Skin epidermis (tissue), 12 donors: ENCODE results near the gene DNAJC24.

Experiments
- H3K27ac ChIP-seq, 21 experiments: fragments of 200-600 bp; sonication (generic) in 11 of 21; one replicate each; pipeline ENCODE4 v1.5.0; 2020; ENCODE audit warnings: mild to moderate bottlenecking in 3 of 21, inconsistent platforms in 2 of 21, moderate library complexity in 2 of 21
- H3K4me3 ChIP-seq, 7 experiments: fragments of 200-600 bp; sonication (generic) in 2 of 7; one replicate each; pipeline ENCODE4 v1.5.0; 2020; ENCODE audit warnings: inconsistent platforms in 2 of 7, mild to moderate bottlenecking in 2 of 7, moderate library complexity in 1 of 7

The DNAJC24 gene

DNA sequence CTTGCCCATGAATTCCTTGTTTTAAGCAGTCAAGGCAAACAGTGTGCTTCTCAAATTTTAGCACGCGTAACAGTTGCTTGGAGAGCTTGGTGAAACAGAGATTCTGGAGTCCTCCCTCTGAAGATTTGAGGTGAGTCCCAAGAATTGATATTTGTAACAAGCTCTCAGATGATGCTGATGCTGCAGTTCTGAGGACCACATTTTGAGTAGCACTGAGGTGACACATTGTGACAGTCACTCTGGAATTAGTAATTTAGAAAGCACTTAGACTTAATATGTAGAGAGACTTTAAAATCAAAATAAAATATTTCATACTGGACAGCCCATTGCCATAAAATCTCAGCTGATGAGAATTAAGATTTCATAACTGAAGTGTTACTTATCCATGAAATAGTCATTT lies 38.5 kb downstream of the DNAJC24 start:
- Histone ChIP-seq H3K27ac (no peak overlapping the region), H3K4me3 (no peak overlapping the region)

DNA sequence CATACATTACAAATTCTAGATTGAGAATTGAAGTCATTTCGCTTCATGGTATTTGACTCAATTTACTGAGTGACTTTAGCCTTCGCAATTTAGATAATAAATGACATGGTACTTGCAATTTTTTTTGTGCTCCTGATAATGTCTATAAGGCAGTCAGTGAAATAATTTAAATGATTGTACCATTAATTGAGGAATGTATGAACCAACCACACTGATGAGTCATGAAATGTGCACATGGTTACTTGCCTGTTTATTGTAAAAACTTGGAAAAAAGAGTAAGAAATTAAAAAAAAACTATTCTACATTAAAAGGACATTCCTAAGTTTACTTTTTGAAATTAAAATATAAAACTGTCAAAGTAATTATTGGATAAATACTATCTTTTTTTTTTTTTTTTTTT lies 43.3 kb downstream of the DNAJC24 start:
- Histone ChIP-seq H3K27ac (no peak overlapping the region), H3K4me3 (no peak overlapping the region)

DNA sequence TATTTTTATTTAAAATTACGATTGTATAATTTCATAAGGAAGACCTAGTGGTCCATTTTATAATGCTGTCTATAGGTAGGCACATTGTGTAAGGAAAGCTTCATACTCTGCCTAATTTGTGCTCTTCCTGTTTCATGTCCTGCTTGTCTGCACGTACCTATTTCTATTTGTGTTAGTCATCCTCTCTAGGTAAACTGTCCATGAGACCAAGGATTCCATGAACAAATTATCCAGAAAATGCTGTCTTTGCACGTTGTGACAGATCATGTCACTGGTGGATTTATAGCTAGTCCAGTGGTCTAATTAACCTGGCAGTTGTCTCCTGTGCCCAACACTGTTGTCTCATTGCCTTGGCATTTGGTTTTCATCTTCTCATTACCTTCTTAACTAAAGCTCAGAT lies 44.7 kb downstream of the DNAJC24 start:
- no peak overlapping the region for H3K4me3 ChIP-seq
- H3K27ac ChIP-seq, result no peak overlapping the region

DNA sequence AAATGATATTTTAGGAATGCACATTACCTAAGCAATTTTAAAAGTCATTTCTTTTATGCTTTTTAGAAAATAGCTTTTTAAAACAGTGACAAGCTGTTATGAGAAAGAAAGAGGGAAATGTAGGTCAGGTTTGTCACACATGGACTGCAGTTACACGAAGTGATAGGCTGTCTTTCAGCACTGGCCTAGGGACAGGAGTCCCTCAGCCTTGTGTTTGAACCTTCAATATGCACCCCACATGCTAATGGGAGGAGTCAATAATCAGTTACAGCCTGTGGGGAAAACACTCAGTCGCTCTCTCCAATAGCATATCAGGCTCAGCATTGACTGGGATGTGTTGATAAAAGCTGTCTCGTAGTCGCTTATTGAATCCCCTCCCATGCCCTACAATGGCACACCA lies 45.8 kb downstream of the DNAJC24 start:
- Histone ChIP-seq H3K27ac (no peak overlapping the region), H3K4me3 (no peak overlapping the region)

DNA sequence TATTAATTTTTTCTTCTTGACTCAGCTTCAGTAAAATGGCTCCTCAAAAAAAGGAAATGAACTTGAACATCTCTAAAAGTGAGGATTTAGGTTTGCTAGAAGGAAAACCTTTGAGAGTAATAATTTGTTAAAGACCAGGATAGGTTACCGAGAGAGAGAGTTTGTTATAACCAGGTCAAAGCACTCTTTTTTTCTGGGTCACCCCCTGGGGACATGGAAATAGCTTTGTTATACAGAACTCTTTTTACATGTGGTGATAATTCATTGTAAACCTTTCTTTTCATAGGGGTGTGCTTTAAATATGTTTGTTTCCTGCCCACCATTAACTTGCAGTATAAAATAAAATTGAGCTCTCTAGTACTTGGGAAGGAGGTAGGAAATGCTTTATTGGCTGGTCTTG lies 47.7 kb downstream of the DNAJC24 start:
- H3K27ac ChIP-seq, result no peak overlapping the region
- H3K4me3 ChIP-seq, result no peak overlapping the region

DNA sequence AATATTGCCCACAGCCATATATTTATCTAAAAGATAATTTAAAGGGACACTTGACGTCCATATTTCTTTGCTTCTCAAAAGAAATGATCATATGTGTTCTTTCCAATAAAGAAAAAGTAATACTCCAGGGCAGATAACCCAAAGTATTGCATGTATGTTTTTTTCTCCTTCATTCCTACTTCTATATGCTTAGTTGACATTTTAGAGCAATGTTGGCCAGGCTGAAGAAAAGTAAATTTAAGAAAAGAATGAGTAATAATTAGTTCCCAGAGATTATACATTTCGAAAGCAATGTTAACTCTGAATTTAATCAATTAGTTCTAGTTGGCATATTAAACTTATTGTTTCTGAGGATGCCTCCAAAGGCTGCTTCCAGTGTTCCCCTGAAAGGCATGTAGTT lies 48.2 kb downstream of the DNAJC24 start:
- Histone ChIP-seq H3K27ac (no peak overlapping the region), H3K4me3 (no peak overlapping the region)

DNA sequence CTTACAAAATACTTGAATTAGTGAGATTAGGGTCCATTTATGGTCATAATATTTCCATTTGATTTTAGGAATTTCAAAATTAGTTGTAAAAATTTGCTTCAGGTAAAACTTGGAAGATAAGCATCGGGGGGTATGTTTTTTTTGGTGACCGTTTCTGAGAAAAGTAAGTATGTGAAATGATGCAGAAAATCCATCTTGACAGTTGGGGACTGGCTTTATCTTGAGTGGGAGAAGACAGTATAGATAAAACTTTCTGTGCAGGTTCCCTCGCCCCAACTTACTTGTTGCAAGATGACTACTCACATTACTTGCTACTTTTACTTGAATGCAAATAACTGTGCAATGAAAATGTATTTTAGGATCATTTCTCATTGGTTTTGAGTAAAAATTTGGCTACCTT lies 49.5 kb downstream of the DNAJC24 start:
- H3K4me3 ChIP-seq, result no peak overlapping the region
- H3K27ac ChIP-seq, result no peak overlapping the region

DNA sequence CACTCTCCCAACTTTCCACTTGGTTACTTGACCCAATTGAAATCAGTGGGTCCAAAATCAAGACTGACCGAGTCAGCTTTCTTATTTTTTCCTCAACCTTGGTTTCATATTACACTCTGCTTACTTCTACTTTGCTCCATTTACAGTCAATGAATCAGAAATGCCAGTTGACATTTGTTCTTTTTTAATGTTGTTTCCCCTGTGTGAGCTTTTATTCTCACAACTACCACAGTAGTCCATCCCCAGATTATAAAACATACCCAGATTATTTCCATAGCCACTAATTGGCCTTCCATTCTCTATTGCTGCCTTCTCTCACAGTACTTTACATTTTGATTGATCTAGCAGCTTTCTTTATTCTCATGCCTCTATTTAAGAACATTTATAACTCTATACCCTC lies 50.0 kb downstream of the DNAJC24 start:
- Histone ChIP-seq H3K4me3 (no peak overlapping the region), H3K27ac (no peak overlapping the region)

DNA sequence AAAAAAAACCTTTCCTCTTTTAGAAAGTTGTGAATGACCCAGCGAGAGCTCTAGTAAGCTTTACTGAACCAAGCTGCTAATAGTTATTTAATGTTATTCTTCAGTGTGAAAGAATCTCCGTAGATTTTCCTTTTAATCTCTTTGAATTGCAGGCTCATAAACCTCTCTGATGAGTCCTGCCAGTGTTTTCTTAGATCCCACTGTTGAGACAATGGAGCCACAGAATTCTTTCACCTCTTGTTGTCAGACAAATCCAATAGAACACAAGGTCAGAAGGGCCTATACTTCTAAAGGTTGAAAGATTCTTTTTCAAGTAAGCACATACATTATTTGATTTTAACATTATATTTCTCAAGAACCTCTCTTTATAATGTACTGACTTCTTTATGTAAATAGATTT lies 52.2 kb downstream of the DNAJC24 start:
- no peak overlapping the region for H3K27ac ChIP-seq
- H3K4me3 ChIP-seq, result no peak overlapping the region

DNA sequence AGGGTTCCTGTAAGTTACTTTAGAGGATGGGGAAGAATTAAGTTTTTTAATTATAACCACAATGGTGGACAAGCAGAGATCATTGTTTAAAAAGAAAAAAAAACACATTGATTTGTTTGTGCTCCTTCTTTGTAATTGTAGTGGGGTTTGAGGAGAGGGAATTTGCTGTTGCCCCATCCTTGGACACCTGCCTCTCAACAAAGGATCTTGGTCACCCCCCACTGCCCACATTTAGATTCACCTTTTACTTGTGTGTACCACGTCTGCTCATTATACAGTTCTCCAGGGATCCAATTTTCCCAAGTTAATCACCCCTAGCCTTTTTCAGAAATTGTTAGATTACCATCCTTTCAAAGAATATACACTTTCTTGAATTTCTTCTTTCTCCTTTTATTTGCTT lies 53.0 kb downstream of the DNAJC24 start:
- no peak overlapping the region for H3K27ac ChIP-seq

DNA sequence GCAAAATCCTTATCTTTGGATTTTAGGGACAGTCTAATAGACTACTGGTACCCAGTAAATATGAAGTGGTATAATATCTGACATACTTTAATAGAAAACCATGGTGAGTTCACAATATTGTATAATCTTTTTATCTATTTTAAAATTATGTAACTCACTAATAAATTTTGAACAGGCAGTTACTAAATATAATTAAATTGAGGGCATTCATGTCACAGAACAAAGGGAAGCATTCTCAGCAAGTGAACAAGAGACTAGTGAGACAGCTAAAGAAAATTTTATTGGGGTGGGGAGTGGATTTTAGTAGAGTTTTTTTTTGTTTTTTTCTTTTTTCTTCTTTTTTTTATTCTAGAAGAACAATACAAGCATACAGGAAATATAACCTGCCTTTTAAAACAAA lies 55.0 kb downstream of the DNAJC24 start:
- no peak overlapping the region for H3K27ac ChIP-seq
- H3K4me3 ChIP-seq, result no peak overlapping the region

More for the DNA sequence above, 53.0 kb downstream of the DNAJC24 start:
- no peak overlapping the region for H3K4me3 ChIP-seq

DNA sequence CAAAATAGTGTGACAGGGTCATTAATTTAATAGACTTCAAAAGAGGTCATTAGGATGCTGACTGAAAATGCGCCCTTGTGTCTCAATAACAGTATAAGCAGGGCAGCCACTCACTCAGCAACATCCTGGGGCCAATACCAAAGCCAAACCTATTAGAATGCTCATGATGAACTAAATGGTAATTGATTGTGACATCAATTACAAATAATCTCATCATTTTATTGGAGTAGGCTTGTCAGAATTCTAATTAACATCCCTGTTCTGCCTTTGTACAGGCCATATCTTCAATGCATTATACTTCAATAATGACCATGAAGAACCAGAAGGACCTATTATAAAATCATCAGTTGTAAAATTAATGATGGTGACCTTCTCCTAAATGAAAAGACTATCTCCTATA lies 64.2 kb downstream of the DNAJC24 start:
- Histone ChIP-seq H3K4me3 (no peak overlapping the region), H3K27ac (no peak overlapping the region)

DNA sequence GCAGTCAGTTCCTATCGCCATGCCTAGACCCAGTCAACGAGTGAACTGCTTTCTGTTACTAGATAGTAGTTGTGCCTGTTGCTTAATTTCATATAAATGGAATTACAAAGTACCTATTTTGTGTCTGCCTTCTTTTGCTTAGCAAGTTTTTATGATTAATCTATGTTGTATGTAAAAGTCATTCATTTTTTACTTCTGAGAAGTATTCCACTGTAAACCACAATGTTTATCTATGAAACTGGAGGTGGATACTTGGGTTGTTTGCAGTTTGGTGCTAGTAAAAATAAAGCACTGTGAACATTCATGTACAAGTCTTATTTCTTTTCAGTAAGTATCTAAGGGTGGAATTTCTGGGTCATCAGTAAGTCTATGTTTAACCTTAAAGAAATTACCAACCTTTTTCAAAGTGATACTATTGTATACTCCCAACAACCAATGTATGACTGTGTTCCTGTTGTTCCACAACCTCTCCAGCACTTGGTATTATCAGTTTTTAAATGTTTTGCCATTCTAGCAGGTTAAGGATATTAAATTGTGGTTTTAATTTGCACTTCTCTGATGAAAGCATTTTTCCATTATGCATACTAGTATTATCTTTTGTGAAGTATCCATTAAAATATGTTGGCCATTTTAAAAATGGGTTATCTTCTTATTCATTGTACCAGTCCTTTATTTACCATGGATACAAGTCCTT lies 68.2 kb downstream of the DNAJC24 start:
- no peak overlapping the region for H3K4me3 ChIP-seq
- H3K27ac ChIP-seq, result no peak overlapping the region

DNA sequence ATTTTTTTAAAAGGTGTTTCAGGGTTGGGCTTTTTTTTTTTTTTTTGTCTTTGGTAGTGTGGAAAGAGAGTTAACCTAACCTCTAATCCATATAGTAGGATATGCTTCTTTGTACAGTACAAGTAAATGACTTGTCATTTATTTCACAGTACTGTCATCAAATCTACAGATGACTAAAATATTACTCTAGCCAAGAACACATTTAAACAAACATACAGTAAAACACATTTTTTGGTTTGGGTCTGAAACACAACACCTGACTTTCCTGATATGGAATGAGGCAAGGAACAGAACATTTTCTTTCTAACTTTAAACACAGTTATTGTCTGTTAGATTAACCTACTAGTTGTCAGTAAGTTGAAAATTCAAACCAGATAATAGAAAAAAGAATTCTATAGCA lies 71.6 kb downstream of the DNAJC24 start:
- no peak overlapping the region for H3K4me3 ChIP-seq
- no peak overlapping the region for H3K27ac ChIP-seq

DNA sequence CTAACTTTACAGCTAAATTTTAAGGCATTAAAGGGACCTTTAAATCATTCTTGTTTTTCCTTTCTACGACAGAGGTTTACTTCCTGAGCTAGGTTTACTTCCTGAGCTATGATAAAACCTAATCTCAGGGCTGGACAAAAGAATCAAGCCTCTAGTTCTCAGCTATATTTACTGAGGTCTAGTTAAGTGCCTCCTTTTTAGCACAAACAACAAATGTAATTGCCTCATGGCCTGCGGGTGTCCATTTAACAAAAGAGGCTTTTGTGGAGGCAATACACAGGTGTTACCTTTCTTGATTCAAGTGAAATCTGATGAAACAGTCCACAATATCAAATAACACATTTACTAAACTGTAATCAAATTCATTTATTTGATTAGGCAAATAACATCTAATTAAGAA lies 72.4 kb downstream of the DNAJC24 start:
- Histone ChIP-seq H3K4me3 (no peak overlapping the region), H3K27ac (no peak overlapping the region)

DNA sequence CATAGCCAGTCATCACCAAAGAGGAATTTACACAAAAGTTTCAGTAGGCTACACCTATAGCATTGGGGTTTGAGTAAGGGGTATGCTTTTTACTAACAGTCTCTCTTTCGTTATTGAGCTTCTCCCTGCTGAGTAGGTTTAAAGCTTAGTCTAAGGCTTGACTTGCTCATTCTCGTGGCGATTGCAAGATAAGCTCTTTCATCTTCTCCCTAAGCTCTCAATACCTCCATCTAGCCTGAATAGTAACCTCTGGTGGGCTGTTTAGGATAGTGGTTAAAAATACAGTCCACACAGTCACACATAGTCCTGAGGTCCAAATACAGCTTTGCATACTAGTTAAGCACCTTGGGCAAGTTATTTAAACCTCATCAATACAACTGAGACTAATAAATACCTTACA lies 74.1 kb downstream of the DNAJC24 start:
- H3K4me3 ChIP-seq, result no peak overlapping the region
- H3K27ac ChIP-seq, result no peak overlapping the region

DNA sequence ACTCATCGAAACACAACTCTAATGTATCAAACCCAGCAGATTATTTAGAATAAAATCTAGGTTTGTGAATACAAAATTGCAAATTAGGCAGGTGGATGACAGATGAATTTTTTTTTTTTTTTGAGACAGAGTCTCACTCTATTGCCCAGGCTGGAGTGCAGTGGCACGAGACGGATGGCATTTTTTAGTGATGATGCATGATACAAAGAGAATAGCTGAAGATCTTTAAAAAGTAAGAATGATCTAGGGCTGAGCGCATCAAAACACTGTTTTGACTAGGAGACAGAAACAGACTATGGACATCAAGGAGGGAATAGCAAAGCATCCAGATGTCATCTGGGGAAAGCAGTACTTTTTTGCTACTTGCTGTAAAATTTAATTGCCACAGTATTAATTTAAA lies 76.0 kb downstream of the DNAJC24 start:
- H3K27ac ChIP-seq, result no peak overlapping the region
- no peak overlapping the region for H3K4me3 ChIP-seq

DNA sequence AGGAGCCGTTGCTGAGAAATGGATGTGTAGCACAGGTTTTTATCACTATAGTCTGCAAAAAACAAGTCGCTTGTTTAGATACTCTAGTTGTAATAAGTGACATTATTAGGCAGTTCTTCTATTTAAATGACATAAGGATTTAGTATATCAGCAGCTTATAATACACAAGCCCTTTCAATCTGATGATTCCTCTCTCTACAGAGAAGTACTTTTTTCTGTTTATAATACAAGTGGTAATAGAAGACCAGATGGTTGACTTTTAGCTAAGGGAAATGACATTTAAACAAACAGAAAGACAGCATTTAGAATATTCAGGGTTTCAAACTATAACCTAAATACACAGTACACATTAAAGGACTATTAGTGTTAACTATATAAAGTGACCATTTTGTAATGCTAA lies 79.4 kb downstream of the DNAJC24 start:
- no peak overlapping the region for H3K27ac ChIP-seq
- H3K4me3 ChIP-seq, result no peak overlapping the region

DNA sequence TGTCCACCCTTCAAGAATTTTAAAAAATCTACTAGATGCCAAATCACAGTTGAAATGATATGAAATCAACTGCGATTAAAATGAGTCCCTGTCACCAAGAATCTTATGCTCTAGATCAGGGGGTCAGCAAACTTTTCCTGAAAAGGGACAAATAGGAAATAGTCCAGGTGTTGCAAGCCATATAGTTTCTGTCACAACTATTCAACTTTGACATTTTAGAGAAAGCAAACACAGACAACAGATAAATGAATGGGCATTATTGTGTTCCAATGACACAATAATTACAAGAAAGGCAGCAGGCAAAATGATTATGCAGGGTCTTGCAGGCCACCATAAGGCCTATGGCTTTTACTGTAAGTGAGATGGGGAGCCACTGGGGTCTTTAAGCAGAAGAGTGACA lies 81.2 kb downstream of the DNAJC24 start:
- Histone ChIP-seq H3K4me3 (no peak overlapping the region), H3K27ac (no peak overlapping the region)

DNA sequence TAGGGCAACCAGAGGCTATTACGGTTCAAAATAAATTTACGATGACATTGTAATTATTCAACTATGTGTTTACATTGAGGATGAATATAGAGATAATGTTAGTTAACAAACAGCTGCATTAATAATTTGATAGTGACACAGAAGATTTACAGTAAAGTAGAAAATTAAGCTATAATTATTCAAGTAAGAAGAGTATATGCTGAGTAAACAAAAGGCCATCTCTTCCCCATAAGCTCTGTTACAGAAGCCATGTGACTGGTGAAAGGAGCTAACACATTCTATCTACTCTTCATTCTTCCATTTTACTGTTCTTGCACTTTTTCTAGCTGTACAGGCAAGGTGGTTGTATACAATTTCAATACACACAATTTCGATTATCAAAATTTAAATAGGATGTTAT lies 85.5 kb downstream of the DNAJC24 start:
- H3K4me3 ChIP-seq, result no peak overlapping the region
- H3K27ac ChIP-seq, result no peak overlapping the region

DNA sequence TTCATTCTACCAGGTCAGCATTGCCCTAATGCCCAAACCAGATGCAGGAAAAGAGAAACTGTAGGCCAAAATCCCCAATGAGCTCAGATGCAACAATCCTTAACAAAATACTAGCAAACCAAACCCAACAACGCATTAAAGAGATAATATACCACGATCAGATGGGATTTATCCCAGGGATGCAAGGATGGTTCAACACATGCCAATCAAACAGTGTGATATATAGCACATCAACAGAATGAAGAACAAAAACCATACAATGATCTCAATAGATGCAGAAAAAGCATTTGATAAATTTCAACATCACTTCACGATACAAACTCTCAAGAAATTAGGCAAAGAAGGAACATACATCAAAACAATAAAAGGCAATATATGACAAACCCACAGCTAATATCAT lies 94.8 kb downstream of the DNAJC24 start:
- H3K27ac ChIP-seq, result no peak overlapping the region
- no peak overlapping the region for H3K4me3 ChIP-seq

DNA sequence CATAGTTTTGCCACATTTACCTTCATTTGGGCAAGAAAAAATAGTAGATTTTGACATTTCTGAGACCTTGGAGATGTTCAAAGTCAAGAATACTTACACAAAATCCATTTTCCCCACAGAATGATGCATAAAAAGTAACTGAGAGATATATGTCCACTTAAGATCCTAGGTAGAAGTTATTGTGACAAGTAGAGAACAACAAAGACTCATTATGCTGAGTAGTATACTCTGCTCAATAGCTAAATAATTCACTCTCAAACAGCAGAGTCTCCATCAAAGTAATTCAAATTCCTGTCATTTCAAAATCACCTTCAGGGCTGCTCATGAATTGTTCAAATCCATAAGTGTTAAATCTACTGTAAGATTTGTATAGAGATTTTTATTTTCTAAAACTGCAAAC lies 104.4 kb downstream of the DNAJC24 start:
- Histone ChIP-seq H3K27ac (no peak overlapping the region), H3K4me3 (no peak overlapping the region)
